ENCODE results near the gene REST. TPM values are rescaled to one million over a fixed set of nuclear protein-coding genes. Genes with fewer than 3 reads are reported as not detected.

The REST gene
- total and polyA plus RNA-seq, 9 of the 15 experiments (the other 6 are each of a cell fraction or from before 2014, with no cell fraction given) = 2.9 to 24.0 (median 19.2) TPM

DNA sequence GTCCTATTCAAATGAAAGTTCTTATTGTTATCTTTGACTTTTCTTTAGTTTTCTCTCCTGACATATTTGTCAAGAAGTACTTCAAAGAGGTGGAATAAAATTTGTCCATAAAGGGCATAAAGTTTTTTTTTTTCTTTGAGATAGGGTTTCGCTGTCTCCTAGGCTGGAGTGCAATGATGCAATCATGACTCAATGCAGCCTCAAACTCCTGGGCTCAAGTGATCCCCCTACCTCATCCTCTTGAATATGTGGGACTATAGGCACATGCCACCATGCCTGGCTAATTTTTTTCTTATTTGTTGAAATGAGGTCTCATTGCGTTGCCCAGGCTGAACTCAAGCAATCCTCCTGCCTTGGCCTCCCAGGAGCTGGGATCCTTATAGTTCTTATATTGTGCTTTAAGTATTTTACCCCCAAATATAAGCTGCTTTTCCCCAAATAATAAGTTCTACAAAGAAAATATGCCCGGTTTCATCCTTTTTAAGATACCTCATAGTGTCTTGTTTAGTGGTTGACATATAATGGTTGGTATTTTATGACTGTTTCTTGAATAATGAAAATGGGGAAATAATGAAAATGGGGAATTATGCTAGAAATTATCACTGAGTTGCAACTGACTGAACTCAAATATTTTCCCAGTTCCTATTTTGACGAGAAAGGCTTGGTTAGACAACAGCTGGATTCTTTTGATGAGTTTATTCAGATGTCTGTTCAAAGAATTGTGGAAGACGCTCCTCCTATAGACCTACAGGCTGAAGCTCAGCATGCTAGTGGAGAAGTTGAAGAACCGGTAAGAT is 82.6 kb downstream of the REST start (continued):
- TF ChIP-seq, protein P1, sequence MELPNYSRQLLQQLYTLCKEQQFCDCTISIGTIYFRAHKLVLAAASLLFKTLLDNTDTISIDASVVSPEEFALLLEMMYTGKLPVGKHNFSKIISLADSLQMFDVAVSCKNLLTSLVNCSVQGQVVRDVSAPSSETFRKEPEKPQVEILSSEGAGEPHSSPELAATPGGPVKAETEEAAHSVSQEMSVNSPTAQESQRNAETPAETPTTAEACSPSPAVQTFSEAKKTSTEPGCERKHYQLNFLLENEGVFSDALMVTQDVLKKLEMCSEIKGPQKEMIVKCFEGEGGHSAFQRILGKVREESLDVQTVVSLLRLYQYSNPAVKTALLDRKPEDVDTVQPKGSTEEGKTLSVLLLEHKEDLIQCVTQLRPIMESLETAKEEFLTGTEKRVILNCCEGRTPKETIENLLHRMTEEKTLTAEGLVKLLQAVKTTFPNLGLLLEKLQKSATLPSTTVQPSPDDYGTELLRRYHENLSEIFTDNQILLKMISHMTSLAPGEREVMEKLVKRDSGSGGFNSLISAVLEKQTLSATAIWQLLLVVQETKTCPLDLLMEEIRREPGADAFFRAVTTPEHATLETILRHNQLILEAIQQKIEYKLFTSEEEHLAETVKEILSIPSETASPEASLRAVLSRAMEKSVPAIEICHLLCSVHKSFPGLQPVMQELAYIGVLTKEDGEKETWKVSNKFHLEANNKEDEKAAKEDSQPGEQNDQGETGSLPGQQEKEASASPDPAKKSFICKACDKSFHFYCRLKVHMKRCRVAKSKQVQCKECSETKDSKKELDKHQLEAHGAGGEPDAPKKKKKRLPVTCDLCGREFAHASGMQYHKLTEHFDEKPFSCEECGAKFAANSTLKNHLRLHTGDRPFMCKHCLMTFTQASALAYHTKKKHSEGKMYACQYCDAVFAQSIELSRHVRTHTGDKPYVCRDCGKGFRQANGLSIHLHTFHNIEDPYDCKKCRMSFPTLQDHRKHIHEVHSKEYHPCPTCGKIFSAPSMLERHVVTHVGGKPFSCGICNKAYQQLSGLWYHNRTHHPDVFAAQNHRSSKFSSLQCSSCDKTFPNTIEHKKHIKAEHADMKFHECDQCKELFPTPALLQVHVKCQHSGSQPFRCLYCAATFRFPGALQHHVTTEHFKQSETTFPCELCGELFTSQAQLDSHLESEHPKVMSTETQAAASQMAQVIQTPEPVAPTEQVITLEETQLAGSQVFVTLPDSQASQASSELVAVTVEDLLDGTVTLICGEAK (IDR thresholded peaks at IDR 0.05) = peak; percentile 74
- TF ChIP-seq, protein P1 (CRISPR knock-in tag; IDR thresholded peaks at IDR 0.05) = no peak
- peak; percentile 42; the same call in 1 of the 2 replicates for TF ChIP-seq EP400 (IDR thresholded peaks at IDR 0.05)
- TF ChIP-seq ETV1 (tag; conservative IDR thresholded peaks at IDR 0.05; ENCODE audit: low read depth) = no peak
- peak; percentile 64 for TF ChIP-seq CEBPB (tag; IDR thresholded peaks at IDR 0.05)
- no peak for TF ChIP-seq SRSF3 (IDR thresholded peaks at IDR 0.05; ENCODE audit: insufficient read depth, low read length)
- TF ChIP-seq TBL1XR1 (IDR thresholded peaks at IDR 0.05; ENCODE audit: low read length in 2 of 2) = no peak
- TF ChIP-seq, protein P2, sequence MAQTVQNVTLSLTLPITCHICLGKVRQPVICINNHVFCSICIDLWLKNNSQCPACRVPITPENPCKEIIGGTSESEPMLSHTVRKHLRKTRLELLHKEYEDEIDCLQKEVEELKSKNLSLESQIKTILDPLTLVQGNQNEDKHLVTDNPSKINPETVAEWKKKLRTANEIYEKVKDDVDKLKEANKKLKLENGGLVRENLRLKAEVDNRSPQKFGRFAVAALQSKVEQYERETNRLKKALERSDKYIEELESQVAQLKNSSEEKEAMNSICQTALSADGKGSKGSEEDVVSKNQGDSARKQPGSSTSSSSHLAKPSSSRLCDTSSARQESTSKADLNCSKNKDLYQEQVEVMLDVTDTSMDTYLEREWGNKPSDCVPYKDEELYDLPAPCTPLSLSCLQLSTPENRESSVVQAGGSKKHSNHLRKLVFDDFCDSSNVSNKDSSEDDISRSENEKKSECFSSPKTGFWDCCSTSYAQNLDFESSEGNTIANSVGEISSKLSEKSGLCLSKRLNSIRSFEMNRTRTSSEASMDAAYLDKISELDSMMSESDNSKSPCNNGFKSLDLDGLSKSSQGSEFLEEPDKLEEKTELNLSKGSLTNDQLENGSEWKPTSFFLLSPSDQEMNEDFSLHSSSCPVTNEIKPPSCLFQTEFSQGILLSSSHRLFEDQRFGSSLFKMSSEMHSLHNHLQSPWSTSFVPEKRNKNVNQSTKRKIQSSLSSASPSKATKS (CRISPR knock-in tag; IDR thresholded peaks at IDR 0.05) = no peak
- TF ChIP-seq, protein P3, sequence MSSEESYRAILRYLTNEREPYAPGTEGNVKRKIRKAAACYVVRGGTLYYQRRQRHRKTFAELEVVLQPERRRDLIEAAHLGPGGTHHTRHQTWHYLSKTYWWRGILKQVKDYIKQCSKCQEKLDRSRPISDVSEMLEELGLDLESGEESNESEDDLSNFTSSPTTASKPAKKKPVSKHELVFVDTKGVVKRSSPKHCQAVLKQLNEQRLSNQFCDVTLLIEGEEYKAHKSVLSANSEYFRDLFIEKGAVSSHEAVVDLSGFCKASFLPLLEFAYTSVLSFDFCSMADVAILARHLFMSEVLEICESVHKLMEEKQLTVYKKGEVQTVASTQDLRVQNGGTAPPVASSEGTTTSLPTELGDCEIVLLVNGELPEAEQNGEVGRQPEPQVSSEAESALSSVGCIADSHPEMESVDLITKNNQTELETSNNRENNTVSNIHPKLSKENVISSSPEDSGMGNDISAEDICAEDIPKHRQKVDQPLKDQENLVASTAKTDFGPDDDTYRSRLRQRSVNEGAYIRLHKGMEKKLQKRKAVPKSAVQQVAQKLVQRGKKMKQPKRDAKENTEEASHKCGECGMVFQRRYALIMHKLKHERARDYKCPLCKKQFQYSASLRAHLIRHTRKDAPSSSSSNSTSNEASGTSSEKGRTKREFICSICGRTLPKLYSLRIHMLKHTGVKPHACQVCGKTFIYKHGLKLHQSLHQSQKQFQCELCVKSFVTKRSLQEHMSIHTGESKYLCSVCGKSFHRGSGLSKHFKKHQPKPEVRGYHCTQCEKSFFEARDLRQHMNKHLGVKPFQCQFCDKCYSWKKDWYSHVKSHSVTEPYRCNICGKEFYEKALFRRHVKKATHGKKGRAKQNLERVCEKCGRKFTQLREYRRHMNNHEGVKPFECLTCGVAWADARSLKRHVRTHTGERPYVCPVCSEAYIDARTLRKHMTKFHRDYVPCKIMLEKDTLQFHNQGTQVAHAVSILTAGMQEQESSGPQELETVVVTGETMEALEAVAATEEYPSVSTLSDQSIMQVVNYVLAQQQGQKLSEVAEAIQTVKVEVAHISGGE (CRISPR knock-in tag; IDR thresholded peaks at IDR 0.05) = no peak
- TF ChIP-seq CREB1 (IDR thresholded peaks at IDR 0.05) = no peak
- TF ChIP-seq CREB1 (CRISPR knock-in tag; IDR thresholded peaks at IDR 0.05) = no peak
- peak; percentile 55 for TF ChIP-seq ZNF384 (IDR thresholded peaks at IDR 0.05; ENCODE audit: low read depth, low read length)

Data from K562 (cell line).